Measurements from ENCODE around the gene KLHL10. TPM values are rescaled to one million over a fixed set of nuclear protein-coding genes. Genes with fewer than 3 reads are reported as not detected.

The KLHL10 gene
- total and polyA plus RNA-seq, 9 of the 15 experiments (the other 6 are each of a cell fraction or from before 2014, with no cell fraction given) = 0.06 to 0.56 (median 0.12) TPM; not detected in 5

GRCh38 chr17:41880130-41880529, 42.5 kb downstream of the KLHL10 start:
- Histone ChIP-seq H3K36me3 (ENCODE audit: control insufficient read depth, insufficient read depth, low read length) (peaks cover 82% of the 10 kb centered on the region), H3K9me3 (replicated peaks; ENCODE audit: control insufficient read depth, insufficient read depth, low read depth, low read length) (no peaks in the 10 kb centered on the region), H2AFZ (ENCODE audit: low read depth, low read length) (no peak overlapping the region), H3K79me2 (ENCODE audit: control insufficient read depth, insufficient read depth, low read length) (no peaks in the 10 kb centered on the region), H4K20me1 (replicated peaks; ENCODE audit: control insufficient read depth, insufficient read depth, low read length) (no peaks in the 10 kb centered on the region), H3K9ac (ENCODE audit: insufficient read depth in 1 of 2, low read depth in 2 of 2, low read length in 2 of 2) (no peak overlapping the region), H3K27me3 (ENCODE audit: control insufficient read depth in 2 of 2, insufficient read depth in 2 of 2, low read length in 2 of 2) (no peaks in the 10 kb centered on the region), H3K4me2 (ENCODE audit: insufficient read depth, low read length) (no peak overlapping the region), H3K4me3 (no peak overlapping the region), H3K4me1 (replicated peaks in 1 of 2; ENCODE audit: control insufficient read depth in 2 of 2, insufficient read depth in 2 of 2, low read length in 2 of 2) (no peaks in the 10 kb centered on the region), H3K9me1 (ENCODE audit: control insufficient read depth, insufficient read depth, low read length) (no peaks in the 10 kb centered on the region), H3K27ac (ENCODE audit: extremely low read depth, low read depth, low read length) (no peak overlapping the region)
- DNase-seq (ENCODE audit: extremely low read depth in 1 of 4, low spot score in 3 of 4) = no peak
- no peak for FAIRE-seq
- 87% methylated on average over 4 of the region's 4 CpGs for whole genome bisulfite sequencing (ENCODE audit: insufficient coverage, low coverage, missing lambda C conversion rate)
- in situ Hi-C loops (cut with MboI) (no loop called here), intact Hi-C loops (cut with micrococcal nuclease) (loop anchor here (10.0 kb wide), 1 partner anchor 75 kb away; no protein-coding TSS in a partner anchor)
- BruUV-seq (replicated peaks) = no TSS peak
- ATAC-seq = no peak
- TF ChIP-seq SRF (CRISPR knock-in tag; IDR thresholded peaks at IDR 0.05) (no peak), BCOR (IDR thresholded peaks at IDR 0.05) (no peak), LARP7 (IDR thresholded peaks at IDR 0.05) (no peak), TBL1XR1 (IDR thresholded peaks at IDR 0.05; ENCODE audit: low read length in 2 of 2) (no peak), FIP1L1 (IDR thresholded peaks at IDR 0.05; ENCODE audit: low read depth, low read length, poor library complexity, severe bottlenecking) (no peak), ELF4 (CRISPR knock-in tag; IDR thresholded peaks at IDR 0.05) (no peak), TCF7L2 (IDR thresholded peaks at IDR 0.05; ENCODE audit: low read depth, low read length) (no peak), DPF2 (IDR thresholded peaks at IDR 0.05) (no peak), MYBL2 (IDR thresholded peaks at IDR 0.05; ENCODE audit: low read depth) (no peak), MYBL2 (CRISPR knock-in tag; IDR thresholded peaks at IDR 0.05; ENCODE audit: borderline replicate concordance) (no peak), ZNF644 (tag; IDR thresholded peaks at IDR 0.05; ENCODE audit: low read depth) (no peak), CCAR2 (IDR thresholded peaks at IDR 0.05; ENCODE audit: low read depth, low read length) (no peak), SRSF9 (IDR thresholded peaks at IDR 0.05; ENCODE audit: borderline replicate concordance, low read depth, low read length) (no peak)
- TF ChIP-seq, protein P1, sequence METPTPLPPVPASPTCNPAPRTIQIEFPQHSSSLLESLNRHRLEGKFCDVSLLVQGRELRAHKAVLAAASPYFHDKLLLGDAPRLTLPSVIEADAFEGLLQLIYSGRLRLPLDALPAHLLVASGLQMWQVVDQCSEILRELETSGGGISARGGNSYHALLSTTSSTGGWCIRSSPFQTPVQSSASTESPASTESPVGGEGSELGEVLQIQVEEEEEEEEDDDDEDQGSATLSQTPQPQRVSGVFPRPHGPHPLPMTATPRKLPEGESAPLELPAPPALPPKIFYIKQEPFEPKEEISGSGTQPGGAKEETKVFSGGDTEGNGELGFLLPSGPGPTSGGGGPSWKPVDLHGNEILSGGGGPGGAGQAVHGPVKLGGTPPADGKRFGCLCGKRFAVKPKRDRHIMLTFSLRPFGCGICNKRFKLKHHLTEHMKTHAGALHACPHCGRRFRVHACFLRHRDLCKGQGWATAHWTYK (CRISPR knock-in tag; IDR thresholded peaks at IDR 0.05) = no peak
- TF ChIP-seq, protein P2, sequence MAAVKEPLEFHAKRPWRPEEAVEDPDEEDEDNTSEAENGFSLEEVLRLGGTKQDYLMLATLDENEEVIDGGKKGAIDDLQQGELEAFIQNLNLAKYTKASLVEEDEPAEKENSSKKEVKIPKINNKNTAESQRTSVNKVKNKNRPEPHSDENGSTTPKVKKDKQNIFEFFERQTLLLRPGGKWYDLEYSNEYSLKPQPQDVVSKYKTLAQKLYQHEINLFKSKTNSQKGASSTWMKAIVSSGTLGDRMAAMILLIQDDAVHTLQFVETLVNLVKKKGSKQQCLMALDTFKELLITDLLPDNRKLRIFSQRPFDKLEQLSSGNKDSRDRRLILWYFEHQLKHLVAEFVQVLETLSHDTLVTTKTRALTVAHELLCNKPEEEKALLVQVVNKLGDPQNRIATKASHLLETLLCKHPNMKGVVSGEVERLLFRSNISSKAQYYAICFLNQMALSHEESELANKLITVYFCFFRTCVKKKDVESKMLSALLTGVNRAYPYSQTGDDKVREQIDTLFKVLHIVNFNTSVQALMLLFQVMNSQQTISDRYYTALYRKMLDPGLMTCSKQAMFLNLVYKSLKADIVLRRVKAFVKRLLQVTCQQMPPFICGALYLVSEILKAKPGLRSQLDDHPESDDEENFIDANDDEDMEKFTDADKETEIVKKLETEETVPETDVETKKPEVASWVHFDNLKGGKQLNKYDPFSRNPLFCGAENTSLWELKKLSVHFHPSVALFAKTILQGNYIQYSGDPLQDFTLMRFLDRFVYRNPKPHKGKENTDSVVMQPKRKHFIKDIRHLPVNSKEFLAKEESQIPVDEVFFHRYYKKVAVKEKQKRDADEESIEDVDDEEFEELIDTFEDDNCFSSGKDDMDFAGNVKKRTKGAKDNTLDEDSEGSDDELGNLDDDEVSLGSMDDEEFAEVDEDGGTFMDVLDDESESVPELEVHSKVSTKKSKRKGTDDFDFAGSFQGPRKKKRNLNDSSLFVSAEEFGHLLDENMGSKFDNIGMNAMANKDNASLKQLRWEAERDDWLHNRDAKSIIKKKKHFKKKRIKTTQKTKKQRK (IDR thresholded peaks at IDR 0.05; ENCODE audit: borderline replicate concordance, low read depth, low read length) = no peak
- TF ChIP-seq, protein P3, sequence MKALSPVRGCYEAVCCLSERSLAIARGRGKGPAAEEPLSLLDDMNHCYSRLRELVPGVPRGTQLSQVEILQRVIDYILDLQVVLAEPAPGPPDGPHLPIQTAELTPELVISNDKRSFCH (CRISPR knock-in tag; IDR thresholded peaks at IDR 0.05) = no peak
- TF ChIP-seq, protein P3 (tag; IDR thresholded peaks at IDR 0.05) = no peak
- TF ChIP-seq, protein P4, sequence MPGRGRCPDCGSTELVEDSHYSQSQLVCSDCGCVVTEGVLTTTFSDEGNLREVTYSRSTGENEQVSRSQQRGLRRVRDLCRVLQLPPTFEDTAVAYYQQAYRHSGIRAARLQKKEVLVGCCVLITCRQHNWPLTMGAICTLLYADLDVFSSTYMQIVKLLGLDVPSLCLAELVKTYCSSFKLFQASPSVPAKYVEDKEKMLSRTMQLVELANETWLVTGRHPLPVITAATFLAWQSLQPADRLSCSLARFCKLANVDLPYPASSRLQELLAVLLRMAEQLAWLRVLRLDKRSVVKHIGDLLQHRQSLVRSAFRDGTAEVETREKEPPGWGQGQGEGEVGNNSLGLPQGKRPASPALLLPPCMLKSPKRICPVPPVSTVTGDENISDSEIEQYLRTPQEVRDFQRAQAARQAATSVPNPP (IDR thresholded peaks at IDR 0.05; ENCODE audit: borderline replicate concordance, insufficient read depth, insufficient read length) = no peak
- ChIA-PET POLR2A (no interaction called here), CTCF (ENCODE audit: low intra/inter-chr PET ratio) (no interaction called here)

All from K562 (cell line).